H9 (cell line): ENCODE measurements around the gene LDB2. TPM values are rescaled to one million over a fixed set of nuclear protein-coding genes. Genes with fewer than 3 reads are reported as not detected.

ENCODE experiments used
- DNase-seq: peaks from one replicate; pipeline ENCODE4 v3.0.0-alpha.2; 2017
- H2AFZ ChIP-seq: one replicate; pipeline ENCODE4 v1.6.1; 2013; ENCODE audit warnings: mild to moderate bottlenecking, low read length, control low read depth, moderate library complexity
- H2AK5ac ChIP-seq: 2 replicates; pipeline ENCODE4 v1.6.1; 2013; ENCODE audit warnings: low read length, control low read depth, mixed read lengths; ENCODE audit not compliant: insufficient read length
- H2BK120ac ChIP-seq: one replicate; pipeline ENCODE4 v1.6.1; 2013; ENCODE audit warnings: low read depth, mild to moderate bottlenecking, low read length, control low read depth, inconsistent platforms; ENCODE audit not compliant: poor library complexity, severe bottlenecking
- H2BK12ac ChIP-seq: 2 replicates; pipeline ENCODE4 v1.6.1; 2013; ENCODE audit warnings: low read length, control low read depth, mixed read lengths, low read depth; ENCODE audit not compliant: insufficient read length
- H2BK15ac ChIP-seq: 2 replicates; pipeline ENCODE4 v1.6.1; 2013; ENCODE audit warnings: low read depth, low read length, control low read depth
- H2BK20ac ChIP-seq: one replicate; pipeline ENCODE4 v1.6.1; 2013; ENCODE audit warnings: low read depth, mild to moderate bottlenecking, low read length, control low read depth, inconsistent platforms; ENCODE audit not compliant: poor library complexity, severe bottlenecking
- H2BK5ac ChIP-seq: 2 replicates; pipeline ENCODE4 v1.6.1; 2013; ENCODE audit warnings: low read length, control low read depth, mixed read lengths; ENCODE audit not compliant: insufficient read length
- H3K14ac ChIP-seq: 2 replicates; pipeline ENCODE4 v1.6.1; 2013; ENCODE audit warnings: low read length, control low read depth; ENCODE audit not compliant: insufficient read depth
- H3K18ac ChIP-seq: 2 replicates; pipeline ENCODE4 v1.6.1; 2013; ENCODE audit warnings: low read depth, mild to moderate bottlenecking, mixed read lengths, low read length, control low read depth; ENCODE audit not compliant: insufficient read length
- H3K23ac ChIP-seq: 2 replicates; pipeline ENCODE4 v1.6.1; 2013; ENCODE audit warnings: low read length, control low read depth, mixed read lengths, low read depth; ENCODE audit not compliant: insufficient read length
- H3K23me2 ChIP-seq: 2 replicates; pipeline ENCODE4 v1.6.1; 2013; ENCODE audit warnings: low read depth, mild to moderate bottlenecking, mixed read lengths, low read length, control low read depth; ENCODE audit not compliant: insufficient read length, poor library complexity, severe bottlenecking
- H3K27ac ChIP-seq: 2 replicates; pipeline ENCODE4 v1.5.1; 2013; ENCODE audit warnings: low read length, control low read depth, mixed read lengths, low read depth; ENCODE audit not compliant: insufficient read length
- H3K27me3 ChIP-seq: 2 replicates; pipeline ENCODE4 v1.6.1; 2013; ENCODE audit warnings: low read length, control low read depth, inconsistent platforms; ENCODE audit not compliant: insufficient read depth
- H3K4ac ChIP-seq: 2 replicates; pipeline ENCODE4 v1.6.1; 2013; ENCODE audit warnings: low read depth, mild to moderate bottlenecking, control low read depth, inconsistent platforms, low read length, moderate library complexity
- H3K4me1 ChIP-seq: 2 replicates; pipeline ENCODE4 v1.6.1; 2013; ENCODE audit warnings: low read length, control low read depth, inconsistent platforms; ENCODE audit not compliant: insufficient read depth
- H3K4me2 ChIP-seq: 2 replicates; pipeline ENCODE4 v1.6.1; 2013; ENCODE audit warnings: low read length, control low read depth, mixed read lengths; ENCODE audit not compliant: insufficient read length, insufficient read depth
- H3K56ac ChIP-seq: 2 replicates; pipeline ENCODE4 v1.6.1; 2013; ENCODE audit warnings: low read depth, mild to moderate bottlenecking, mixed read lengths, low read length, control low read depth; ENCODE audit not compliant: insufficient read length
- H3K79me1 ChIP-seq: 2 replicates; pipeline ENCODE4 v1.6.1; 2013; ENCODE audit warnings: low read depth, mild to moderate bottlenecking, moderate library complexity, low read length, control low read depth, inconsistent platforms; ENCODE audit not compliant: insufficient read depth, poor library complexity, severe bottlenecking
- H3K79me2 ChIP-seq: 2 replicates; pipeline ENCODE4 v1.6.1; 2013; ENCODE audit warnings: low read length, control low read depth, inconsistent platforms; ENCODE audit not compliant: insufficient read depth
- H3K9ac ChIP-seq: 2 replicates; pipeline ENCODE4 v1.6.1; 2013; ENCODE audit warnings: low read length, control low read depth, mixed read lengths; ENCODE audit not compliant: insufficient read length; ENCODE audit errors: extremely low read depth
- H3K9me3 ChIP-seq: one replicate; pipeline ENCODE4 v1.6.1; 2013; ENCODE audit warnings: low read depth, low read length, inconsistent platforms; ENCODE audit not compliant: control insufficient read depth
- H3T11ph ChIP-seq: one replicate; pipeline ENCODE4 v1.6.1; 2013; ENCODE audit warnings: mild to moderate bottlenecking, low read length, control low read depth, inconsistent platforms
- H4K20me1 ChIP-seq: one replicate; pipeline ENCODE4 v1.6.1; 2013; ENCODE audit not compliant: control insufficient read depth, insufficient read length, insufficient read depth
- H4K5ac ChIP-seq: 2 replicates; pipeline ENCODE4 v1.6.1; 2013; ENCODE audit warnings: low read depth, mild to moderate bottlenecking, mixed read lengths, low read length, control low read depth; ENCODE audit not compliant: insufficient read length
- H4K8ac ChIP-seq: replicated peaks from 2 replicates; pipeline ENCODE4 v1.6.1; 2013; ENCODE audit warnings: low read length, control low read depth, mixed read lengths, low read depth; ENCODE audit not compliant: insufficient read length
- H4K91ac ChIP-seq: 2 replicates; pipeline ENCODE4 v1.6.1; 2013; ENCODE audit warnings: low read depth, mild to moderate bottlenecking, moderate library complexity, mixed read lengths, low read length, control low read depth; ENCODE audit not compliant: insufficient read length
- H3K27ac Mint-ChIP-seq, 3 experiments: 2 replicates in 2 of 3; 3 replicates in 1 of 3; pipeline ENCODE4 v1.8.0; 2020 to 2021; ENCODE audit warnings: mixed read lengths in 3 of 3, mild to moderate bottlenecking in 1 of 3, moderate library complexity in 1 of 3
- H3K27me3 Mint-ChIP-seq: 2 replicates; pipeline ENCODE4 v1.8.0; 2021; ENCODE audit warnings: low read depth, mild to moderate bottlenecking, moderate library complexity, mixed read lengths
- H3K36me3 Mint-ChIP-seq, 3 experiments: 2 replicates in 2 of 3; 3 replicates in 1 of 3; pipeline ENCODE4 v1.8.0; 2020 to 2021; ENCODE audit warnings: low read depth in 3 of 3, mixed read lengths in 3 of 3; ENCODE audit not compliant: insufficient read depth in 1 of 3
- H3K4me1 Mint-ChIP-seq, 2 experiments: 2 replicates each; pipeline ENCODE4 v1.8.0; 2020; ENCODE audit warnings: mixed read lengths in 2 of 2
- H3K4me3 Mint-ChIP-seq, 2 experiments: 2 replicates in 1 of 2; 3 replicates in 1 of 2; pipeline ENCODE4 v1.8.0; 2020 to 2021; ENCODE audit warnings: mild to moderate bottlenecking in 2 of 2, mixed read lengths in 2 of 2, moderate library complexity in 1 of 2
- H3K9me3 Mint-ChIP-seq, 2 experiments: 2 replicates in 1 of 2; 3 replicates in 1 of 2; pipeline ENCODE4 v1.8.0; 2020; ENCODE audit warnings: mild to moderate bottlenecking in 2 of 2, mixed read lengths in 2 of 2, moderate library complexity in 1 of 2
- WGBS: extraction: QIAGEN DNeasy Blood & Tissue Kit; methylation state at CpG from one replicate; pipeline ENCODE4 v1.1.7; 2013; ENCODE audit warnings: missing lambda C conversion rate, low lambda C conversion rate, mixed read lengths; ENCODE audit not compliant: insufficient read length; ENCODE audit errors: extremely low coverage; 5-methylcytosine and 5-hydroxymethylcytosine counted together
- total RNA-seq: library from RNA; stranded (reverse); gene quantifications from 2 replicates; pipeline ENCODE4 v1.2.1, GENCODE V29; 2021
- TF ChIP-seq, protein P1 (sequence below): fragments of 200-600 bp; sonication (generic); conservative IDR thresholded peaks from 3 replicates; pipeline ENCODE4 v1.8.0; 2021; ENCODE audit warnings: antibody characterized with exemption, mild to moderate bottlenecking

The LDB2 gene
- total RNA-seq, 1 experiment from 2014 or later = 22.5 TPM

DNA sequence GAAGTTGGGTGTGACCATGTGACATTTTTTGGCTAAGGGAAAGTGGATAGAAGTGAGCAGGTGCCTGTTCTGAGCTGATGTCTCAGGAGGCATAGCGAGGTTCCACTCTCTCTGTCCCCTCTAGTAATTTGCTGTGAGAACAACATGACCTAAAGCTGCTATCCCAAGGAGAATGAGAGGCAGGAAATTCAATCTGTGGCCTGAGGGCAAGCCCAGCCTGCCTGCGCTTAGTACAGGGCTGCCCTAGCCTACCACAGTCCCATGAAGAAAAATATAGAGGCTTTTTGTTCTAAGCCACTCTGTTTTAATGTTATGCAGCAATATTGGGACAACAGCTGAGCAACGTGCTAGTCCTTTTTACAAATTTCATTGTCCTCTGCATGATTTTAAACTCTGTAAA, 193.1 kb downstream of the LDB2 start:
- H3K79me1 ChIP-seq = no peaks in the 10 kb centered on the region
- H3K18ac ChIP-seq = no peak overlapping the region
- no peak overlapping the region for H2BK12ac ChIP-seq
- no peaks in the 10 kb centered on the region for H4K20me1 ChIP-seq
- H2BK120ac ChIP-seq = no peak overlapping the region
- peak overlapping the region in 2 of 3 experiments; percentile 28 to 72; a peak in 2 of 7 replicates for H3K27ac Mint-ChIP-seq
- no peak overlapping the region for H2BK20ac ChIP-seq
- no peak overlapping the region for H2BK5ac ChIP-seq
- H3K27me3 ChIP-seq = no peaks in the 10 kb centered on the region
- no peak overlapping the region for H3T11ph ChIP-seq
- no peak overlapping the region for H3K4me2 ChIP-seq
- H4K91ac ChIP-seq = no peak overlapping the region
- no peak overlapping the region for H2BK15ac ChIP-seq
- WGBS = no CpG with 5 or more reads among the region's 3 CpGs
- H3K23me2 ChIP-seq = no peaks in the 10 kb centered on the region
- no peak for DNase-seq
- H3K56ac ChIP-seq = no peak overlapping the region
- H2AK5ac ChIP-seq = no peak overlapping the region
- no peaks in the 10 kb centered on the region for H3K9me3 ChIP-seq
- no peak overlapping the region for H3K9ac ChIP-seq
- H3K4me1 ChIP-seq = peaks cover 3% of the 10 kb centered on the region; the same call in 1 of the 2 replicates
- no peak overlapping the region for H3K23ac ChIP-seq
- no peak overlapping the region for H3K4ac ChIP-seq
- TF ChIP-seq, protein P1, sequence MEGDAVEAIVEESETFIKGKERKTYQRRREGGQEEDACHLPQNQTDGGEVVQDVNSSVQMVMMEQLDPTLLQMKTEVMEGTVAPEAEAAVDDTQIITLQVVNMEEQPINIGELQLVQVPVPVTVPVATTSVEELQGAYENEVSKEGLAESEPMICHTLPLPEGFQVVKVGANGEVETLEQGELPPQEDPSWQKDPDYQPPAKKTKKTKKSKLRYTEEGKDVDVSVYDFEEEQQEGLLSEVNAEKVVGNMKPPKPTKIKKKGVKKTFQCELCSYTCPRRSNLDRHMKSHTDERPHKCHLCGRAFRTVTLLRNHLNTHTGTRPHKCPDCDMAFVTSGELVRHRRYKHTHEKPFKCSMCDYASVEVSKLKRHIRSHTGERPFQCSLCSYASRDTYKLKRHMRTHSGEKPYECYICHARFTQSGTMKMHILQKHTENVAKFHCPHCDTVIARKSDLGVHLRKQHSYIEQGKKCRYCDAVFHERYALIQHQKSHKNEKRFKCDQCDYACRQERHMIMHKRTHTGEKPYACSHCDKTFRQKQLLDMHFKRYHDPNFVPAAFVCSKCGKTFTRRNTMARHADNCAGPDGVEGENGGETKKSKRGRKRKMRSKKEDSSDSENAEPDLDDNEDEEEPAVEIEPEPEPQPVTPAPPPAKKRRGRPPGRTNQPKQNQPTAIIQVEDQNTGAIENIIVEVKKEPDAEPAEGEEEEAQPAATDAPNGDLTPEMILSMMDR = no peak
- H3K79me2 ChIP-seq = no peaks in the 10 kb centered on the region
- H3K36me3 Mint-ChIP-seq = peaks cover 7 to 8% (median 7%) of the 10 kb centered on the region in 3 experiments; a peak in 6 of 7 replicates
- no peak overlapping the region for H4K5ac ChIP-seq
- no peaks in the 10 kb centered on the region for H3K27me3 Mint-ChIP-seq
- H3K4me1 Mint-ChIP-seq = peaks cover 7 to 13% of the 10 kb centered on the region in 2 experiments
- 0 out of 2 replicates have a peak overlapping the region, but pooled peaks have one; percentile 39 for H3K14ac ChIP-seq
- no peaks in the 10 kb centered on the region for H3K9me3 Mint-ChIP-seq
- no peak overlapping the region for H4K8ac ChIP-seq
- no peak overlapping the region for H3K27ac ChIP-seq
- no peak overlapping the region for H3K4me3 Mint-ChIP-seq
- no peak overlapping the region for H2AFZ ChIP-seq
